ENCODE data around the gene ZRANB3.
A peak's percentile ranks its signal among the peaks of the same experiment; 100 is the strongest.
"Not testable (repeated sequence)": the region's sequence is repeated elsewhere in the genome, so short reads cannot be mapped to it uniquely, and the experiment has no call there.

Gene ZRANB3

GRCh38 chr2:135530313-135531230, at the start of gene ZRANB3:
ZRANB3 (minus strand) TSS chr2:135531218.
- DNase-seq = peak; percentile 90

DNA sequence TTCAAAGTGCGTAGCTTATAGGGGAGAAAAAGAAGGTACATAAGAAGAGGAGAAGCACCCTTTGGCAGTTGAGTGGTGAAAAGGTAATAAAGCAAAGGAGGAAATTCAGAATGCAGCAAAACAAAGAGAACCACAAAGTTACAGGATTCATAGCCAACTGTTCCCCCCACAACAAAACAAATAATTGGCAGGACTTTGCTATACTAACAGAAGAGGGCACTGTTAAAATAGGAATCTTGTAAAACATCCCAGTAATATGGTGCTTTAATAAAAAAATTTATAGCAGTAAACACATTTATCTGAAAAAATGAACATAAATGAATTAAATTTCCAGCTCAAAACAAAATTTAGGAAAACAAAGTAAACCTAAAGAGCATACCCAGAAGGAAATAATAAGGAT, 42.6 kb upstream of the ZRANB3 start:
- no peak for DNase-seq

DNA sequence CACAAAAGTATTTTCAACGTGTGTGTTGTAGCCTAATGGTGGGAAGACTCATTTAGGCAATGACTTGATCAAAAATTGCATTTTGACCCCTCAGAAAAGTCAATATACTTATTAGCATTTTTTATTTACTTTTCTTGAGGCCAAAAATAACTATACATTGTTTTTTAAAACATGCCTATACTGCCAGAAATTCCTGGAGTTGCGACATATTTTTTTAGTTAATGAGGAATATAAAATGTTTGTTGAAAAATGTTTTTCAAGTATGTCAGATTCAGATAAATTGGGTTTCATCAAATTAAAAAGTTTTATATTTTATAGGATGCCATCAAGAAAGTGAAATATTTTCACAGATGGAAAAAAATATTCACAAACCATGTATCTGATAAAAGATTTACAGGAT, 39.9 kb upstream of the ZRANB3 start:
- DNase-seq = no peak

DNA sequence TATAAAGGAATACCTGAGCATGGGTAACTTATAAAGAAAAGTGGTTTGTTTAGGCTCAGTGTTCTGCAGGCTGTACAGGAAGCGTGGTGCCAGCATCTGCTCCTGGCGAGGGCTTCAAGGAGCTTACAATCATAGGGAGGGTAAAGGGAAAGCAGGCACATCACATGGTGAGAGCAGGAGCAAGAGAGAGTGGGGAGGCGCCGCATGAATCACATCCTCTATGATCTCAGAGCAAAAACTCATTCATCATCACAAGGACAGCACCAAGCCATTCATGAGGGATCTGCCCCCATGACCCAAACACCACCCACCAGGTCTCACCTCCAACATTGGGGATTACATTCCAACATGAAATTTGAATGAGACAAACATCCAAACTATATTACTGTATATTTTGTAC, 32.8 kb upstream of the ZRANB3 start:
- no peak for DNase-seq

- DNase-seq = no peak
These were observed 30.9 kb upstream of the ZRANB3 start for GRCh38 chr2:135561925-135562324.

DNA sequence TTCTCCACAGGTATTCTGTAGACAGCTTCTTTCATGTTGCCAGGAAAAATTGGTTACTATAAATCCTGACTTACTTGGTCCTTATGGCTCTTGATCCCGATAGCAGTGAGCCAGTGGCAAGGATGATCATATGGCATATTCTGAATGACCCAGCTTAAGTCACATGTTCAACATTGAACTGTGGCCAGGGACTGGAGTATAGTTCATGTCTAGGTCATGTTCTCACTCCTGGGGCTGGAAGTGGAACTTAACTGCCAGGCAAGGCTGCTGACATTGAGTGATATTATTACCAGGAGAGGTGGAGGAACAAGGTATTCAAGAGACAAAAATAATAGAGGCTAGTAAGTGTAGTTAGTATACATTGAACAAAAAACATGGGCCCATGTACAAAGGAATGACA, 26.5 kb upstream of the ZRANB3 start:
- DNase-seq = no peak

- no peak for DNase-seq
These were observed 24.3 kb upstream of the ZRANB3 start for GRCh38 chr2:135555311-135555710.

DNA sequence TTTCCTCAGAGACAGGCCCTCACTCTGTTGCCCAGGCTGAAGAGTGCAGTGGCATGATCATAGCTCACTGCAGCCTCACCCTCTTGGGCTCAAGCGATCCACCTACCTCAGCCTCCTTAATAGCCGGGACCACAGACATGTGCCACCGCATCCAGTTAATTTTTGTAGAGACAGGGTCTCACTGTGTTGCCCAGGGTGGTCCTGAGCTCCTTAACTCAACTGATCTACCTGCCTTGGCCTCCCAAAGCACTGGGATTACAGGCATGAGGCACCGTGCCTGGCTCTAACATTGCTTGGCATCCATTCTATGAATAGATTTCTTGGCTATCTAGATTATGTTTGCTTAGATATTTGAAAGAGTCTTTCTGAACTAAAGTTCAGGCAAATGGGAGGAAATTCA, 21.9 kb upstream of the ZRANB3 start:
- no peak for DNase-seq

DNA sequence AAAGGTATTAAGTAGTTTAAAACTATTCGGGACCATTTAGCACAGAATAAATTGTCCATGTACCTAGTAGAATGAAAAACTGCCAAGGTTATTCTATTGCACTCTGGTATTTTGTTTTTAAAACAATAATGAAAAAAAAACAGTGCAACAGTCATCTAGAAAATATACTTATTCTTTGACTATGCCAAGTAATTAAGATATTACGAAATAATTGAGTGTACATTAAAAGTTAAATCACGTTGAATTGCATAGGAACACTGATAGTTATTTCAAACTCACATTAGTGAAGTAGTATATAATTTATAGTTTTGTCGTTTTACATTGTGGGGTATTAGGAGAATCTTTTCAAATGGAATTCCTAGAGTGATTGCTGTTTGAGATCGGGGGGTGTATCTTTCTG, 20.3 kb upstream of the ZRANB3 start:
- no peak for DNase-seq

DNA sequence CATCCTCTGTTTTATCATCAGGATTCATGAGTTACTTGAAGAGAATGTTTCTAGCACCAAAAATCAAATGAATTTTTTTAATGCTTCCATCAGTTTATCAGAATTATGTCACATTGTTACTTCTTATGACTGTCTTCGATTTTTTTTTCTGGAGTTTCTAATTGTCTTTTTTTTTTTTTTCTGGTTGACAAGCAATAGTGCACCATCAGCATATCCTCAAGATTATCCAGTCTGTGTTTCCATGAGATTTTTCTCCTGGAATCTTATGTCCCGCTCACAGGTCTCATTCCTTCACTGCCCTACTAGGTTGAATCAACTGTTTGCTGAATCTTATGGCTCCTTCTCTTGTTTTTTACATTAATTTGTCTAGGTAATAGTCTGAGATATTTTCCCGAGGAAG, 16.3 kb upstream of the ZRANB3 start:
- no peak for DNase-seq

DNA sequence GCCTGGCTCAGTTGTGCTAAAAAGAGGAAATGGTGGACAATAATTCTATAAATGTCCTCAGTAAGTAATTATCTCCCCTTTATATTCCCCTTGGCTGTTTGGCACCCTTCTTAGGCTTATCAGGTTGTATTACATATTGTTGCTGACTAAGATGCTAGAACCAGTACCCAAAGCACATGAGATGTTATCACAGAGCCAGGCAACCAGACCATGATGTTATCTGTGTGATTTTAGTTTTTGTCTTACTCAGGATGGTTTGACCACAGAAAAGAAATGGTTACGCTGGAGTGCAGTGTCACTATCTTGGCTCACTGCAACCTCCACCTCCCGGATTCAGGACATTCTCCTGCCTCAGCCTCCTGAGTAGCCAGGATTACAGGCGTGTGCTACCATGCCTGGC, 15.4 kb upstream of the ZRANB3 start:
- no peak for DNase-seq

DNA sequence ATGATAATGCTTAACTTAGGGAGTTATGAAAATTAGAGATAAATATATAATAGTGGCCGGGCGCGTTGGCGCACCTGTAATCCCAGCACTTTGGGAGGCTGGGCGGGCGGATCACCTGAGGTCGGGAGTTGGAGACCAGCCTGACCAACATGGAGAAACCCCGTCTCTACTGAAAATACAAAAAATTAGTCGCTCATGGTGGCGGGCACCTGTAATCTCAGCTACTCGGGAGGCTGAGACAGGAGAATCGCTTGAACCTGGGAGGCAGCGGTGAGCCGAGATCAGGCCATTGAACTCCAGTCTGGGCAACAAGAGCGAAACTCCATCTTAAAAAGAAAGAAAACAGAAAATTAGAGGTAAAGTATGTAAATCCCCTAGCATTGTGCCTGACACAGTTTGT, 2.5 kb upstream of the ZRANB3 start:
- DNase-seq = not testable (repeated sequence)

DNA sequence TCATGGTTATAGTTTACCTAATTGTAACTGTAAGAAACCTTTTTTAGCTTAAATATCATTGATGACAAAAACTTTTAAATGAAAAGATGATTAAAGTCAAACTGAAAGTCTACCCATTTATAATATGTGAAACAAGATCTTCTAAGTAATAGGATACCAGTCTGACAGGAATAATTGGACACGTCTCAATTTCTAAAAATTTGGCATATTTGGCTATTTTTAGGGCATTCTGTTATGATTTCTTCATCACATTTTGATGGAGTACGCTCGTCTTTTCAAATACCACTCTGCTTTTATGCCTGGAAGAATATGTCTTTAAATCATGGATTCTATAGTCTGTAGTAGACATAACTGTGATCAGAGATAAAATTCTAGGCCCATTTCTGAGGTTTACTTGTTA, 1.6 kb upstream of the ZRANB3 start:
- DNase-seq = no peak

DNA sequence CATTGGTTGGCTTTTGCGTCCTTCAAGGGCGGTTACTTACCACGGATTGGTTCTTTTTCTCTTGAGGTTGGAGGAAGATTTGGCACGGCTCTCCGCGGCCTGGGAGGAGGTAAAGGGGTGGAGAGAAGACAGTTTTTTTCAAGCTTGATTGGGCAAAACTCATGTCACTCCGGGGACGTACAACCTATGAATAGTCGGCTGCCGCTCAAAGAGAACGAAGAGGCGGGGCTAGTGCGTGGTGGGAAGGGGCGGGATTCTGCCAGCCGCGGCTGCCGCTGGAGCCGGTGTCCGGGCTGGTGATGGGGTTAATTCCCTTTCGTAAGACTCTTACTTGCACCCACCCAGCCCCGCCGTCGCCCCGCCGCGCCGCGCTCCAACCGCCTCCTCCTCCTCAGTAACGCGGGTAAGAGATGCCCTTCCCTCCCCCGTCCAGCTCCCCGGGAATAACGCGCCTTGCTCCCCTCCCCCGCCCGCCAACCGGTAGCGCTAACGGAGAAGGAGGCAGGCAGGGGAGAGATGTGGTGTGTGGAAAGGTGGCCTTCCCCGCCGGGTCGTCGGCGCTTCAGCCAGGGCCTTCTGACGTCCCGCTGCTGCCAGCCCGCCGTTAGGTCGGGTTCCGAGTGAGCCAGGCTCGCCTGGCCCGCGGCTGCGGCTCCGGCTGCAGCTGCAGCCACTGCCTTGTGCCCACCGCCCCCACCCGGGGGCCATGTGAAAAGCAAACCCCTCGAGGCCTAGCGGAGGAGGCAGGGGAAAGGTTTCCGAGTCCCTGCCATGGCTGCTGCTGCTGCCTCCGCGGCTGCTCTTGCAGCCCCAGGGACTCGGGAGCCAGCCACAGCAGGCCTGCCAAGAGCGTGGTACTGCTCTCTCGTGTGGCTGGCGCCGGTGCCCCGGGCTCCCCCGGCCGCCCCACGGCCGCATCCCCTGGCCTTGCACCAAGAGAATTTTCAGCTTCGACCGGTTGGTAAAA, 496 bp upstream of the ZRANB3 start, which contains the start of gene R3HDM1:
Gene R3HDM1 (plus strand): TSS at position 254 of the 967 bp plus-strand sequence. CDS start 73,362 bp downstream, outside the sequence.
- peak; percentile 95 for DNase-seq

DNA sequence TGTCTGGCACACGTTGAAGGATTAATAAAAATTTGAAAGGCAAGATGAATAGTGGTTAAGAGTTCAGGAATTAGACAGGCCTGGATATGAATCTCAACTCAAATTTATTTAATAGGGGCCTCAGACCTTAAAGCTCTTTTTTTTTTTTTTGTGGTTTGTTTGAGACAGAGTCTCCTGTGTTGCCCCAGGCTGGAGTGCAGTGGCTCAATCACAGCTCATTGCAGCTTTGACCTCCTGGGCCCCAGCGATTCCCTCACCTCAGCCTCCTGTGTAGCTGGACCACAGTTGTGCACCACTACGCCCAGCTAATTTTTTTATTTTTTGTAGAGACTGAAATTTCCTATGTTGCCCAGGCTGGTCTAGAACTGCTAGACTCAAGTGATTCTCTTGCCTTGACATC, 3.0 kb downstream of the ZRANB3 start:
- no peak for DNase-seq

GRCh38 chr2:135525786-135526185, 5.2 kb downstream of the ZRANB3 start:
- no peak for DNase-seq

DNA sequence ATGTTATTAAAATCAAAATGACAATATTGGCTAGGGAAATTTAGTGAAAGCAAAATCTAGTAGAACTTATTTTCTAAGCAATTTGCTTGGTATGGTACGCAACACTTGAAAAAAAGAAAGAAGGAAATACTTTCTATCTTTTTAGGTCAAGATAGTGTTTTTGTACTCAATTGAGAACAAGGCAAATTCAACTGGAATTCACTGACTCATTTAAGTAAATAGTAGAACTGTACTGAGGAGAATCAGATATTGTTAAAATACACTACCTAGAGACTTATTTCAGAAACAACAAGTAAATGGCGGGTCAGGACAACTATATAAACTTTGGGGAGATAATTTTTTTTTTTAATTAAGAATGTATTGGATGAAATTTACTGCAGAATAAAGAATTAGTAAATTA, 18.9 kb downstream of the ZRANB3 start:
- no peak for DNase-seq

DNA sequence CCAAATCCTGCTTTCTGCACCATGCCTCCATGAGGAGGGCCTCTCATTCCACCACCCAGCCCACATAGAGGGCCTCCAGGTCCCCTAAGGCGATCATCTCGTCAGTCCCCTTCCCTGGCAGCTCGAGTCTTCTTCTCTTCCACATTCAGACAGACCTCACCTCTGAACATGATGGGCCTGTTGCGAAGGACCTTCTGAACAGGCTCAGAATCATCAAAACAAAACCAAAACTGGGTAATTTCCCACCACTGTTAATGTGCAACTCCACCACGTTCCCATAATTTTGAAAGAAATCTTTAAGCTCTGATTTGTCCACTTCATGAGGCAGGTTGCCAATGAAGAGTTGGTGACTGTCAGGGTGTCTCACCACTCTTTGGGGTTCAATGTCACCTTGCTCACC, 20.4 kb downstream of the ZRANB3 start:
- no peak for DNase-seq

DNA sequence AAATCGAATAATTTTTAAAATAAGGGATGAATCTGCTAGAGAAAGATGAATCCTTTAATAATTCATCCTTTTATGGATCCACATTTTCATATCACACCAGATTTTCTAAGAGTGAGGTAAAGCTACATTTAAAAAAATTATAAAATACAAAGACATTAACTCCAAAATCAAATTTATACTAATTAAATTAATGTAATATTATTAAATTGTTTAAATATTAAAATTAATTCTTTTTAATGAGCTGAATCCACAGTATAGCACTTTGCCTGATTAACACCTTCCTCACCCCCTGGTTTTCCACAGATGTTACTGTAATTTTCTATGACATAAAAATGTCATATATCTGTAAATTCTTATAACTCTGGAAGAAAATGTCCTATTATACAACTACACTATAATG, 26.2 kb downstream of the ZRANB3 start:
- DNase-seq = no peak

GRCh38 chr2:135498588-135498987, 32.4 kb downstream of the ZRANB3 start:
- not testable (repeated sequence) for DNase-seq

- no peak for DNase-seq
These were observed 36.1 kb downstream of the ZRANB3 start for GRCh38 chr2:135494917-135495316.

DNA sequence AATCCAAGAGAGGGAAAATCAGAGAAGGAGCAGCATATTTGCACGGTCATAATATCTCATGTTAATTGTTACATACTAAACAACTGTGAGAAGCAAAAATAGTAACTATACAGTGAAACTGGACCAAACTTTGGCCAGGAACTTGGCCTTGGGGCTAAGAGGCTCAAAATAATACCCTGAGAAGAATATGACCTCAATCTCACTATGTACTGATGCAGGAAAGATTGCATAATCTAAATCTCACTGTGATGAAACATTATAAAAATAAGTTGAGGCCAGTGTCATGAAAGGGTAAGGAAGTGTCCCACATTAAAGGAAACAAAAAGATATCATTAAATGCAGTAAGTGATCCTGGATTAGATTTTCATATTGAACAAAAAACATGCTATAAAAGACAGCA, 36.5 kb downstream of the ZRANB3 start:
- DNase-seq = no peak

- DNase-seq = no peak
These were observed 40.6 kb downstream of the ZRANB3 start for GRCh38 chr2:135490376-135490775.

DNA sequence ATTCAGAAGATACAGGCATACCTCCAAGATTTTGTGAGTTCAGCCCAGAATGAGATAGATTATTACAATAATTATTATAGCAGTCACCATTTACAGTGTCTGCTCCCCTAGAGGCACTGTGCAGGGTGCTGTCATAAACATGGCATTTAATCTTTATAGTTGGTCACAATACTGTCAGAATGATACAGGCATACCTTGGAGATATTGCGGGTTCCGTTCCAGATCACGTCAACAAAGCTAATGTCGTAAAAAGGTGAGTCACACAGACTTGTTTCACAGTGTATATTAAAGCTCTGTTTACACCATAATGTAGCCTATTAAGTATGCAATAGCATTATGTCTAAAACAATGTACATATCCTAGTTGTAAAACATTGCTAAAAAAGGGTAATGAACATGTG, 45.6 kb downstream of the ZRANB3 start:
- no peak for DNase-seq
